Spinal cord (tissue), 10 donors: ENCODE results near the gene CREB3. TPM values are rescaled to one million over a fixed set of nuclear protein-coding genes. Genes with fewer than 3 reads are reported as not detected.

ENCODE experiments used
- DNase-seq, 6 donors: peaks; one replicate each; pipeline versions ENCODE4 v3.0.0 to v3.0.0-alpha.2; 2013 to 2015; ENCODE audit warnings: low spot score in 6 of 6, low read depth in 4 of 6
- H3K27ac ChIP-seq: one replicate; pipeline ENCODE4 v1.5.1; 2013; ENCODE audit warnings: low read depth, low read length, control low read depth
- H3K27me3 ChIP-seq: one replicate; pipeline ENCODE4 v1.6.1; 2013; ENCODE audit warnings: low read length; ENCODE audit not compliant: control insufficient read depth, insufficient read depth
- H3K36me3 ChIP-seq: one replicate; pipeline ENCODE4 v1.6.1; 2013; ENCODE audit warnings: low read length; ENCODE audit not compliant: control insufficient read depth, insufficient read depth
- H3K4me1 ChIP-seq: one replicate; pipeline ENCODE4 v1.6.1; 2013; ENCODE audit warnings: low read length; ENCODE audit not compliant: control insufficient read depth, insufficient read depth
- H3K4me3 ChIP-seq: one replicate; pipeline ENCODE4 v1.5.1; 2013; ENCODE audit warnings: low read depth, low read length, control low read depth
- H3K9me3 ChIP-seq: one replicate; pipeline ENCODE4 v1.6.1; 2013; ENCODE audit warnings: low read length; ENCODE audit not compliant: control insufficient read depth, insufficient read depth
- WGBS: methylation state at CpG from one replicate; pipeline ENCODE4 v1.1.5; 2013; ENCODE audit warnings: missing lambda C conversion rate; ENCODE audit not compliant: insufficient coverage; 5-methylcytosine and 5-hydroxymethylcytosine counted together
- polyA plus RNA-seq, 2 donors: library from polyadenylated mRNA; unstranded; fragments of 120-200 nt; gene quantifications; one replicate each; pipeline ENCODE4 v1.2.1, GENCODE V29; 2013; ENCODE audit not compliant: insufficient read length in 2 of 2
- total RNA-seq, 2 donors: library from RNA; depleted of rRNA in 1 of 2; stranded (reverse); fragments of 120-200 nt in 1 of 2; fragments of >200 nt in 1 of 2; gene quantifications; one replicate each; pipeline versions ENCODE4 v1.2.3 to v1.2.4, GENCODE V29; 2013 to 2014
- donor health status: healthy.

Gene CREB3
- total and polyA plus RNA-seq, 4 donors: 29.6 to 53.6 (median 49.5) TPM

DNA sequence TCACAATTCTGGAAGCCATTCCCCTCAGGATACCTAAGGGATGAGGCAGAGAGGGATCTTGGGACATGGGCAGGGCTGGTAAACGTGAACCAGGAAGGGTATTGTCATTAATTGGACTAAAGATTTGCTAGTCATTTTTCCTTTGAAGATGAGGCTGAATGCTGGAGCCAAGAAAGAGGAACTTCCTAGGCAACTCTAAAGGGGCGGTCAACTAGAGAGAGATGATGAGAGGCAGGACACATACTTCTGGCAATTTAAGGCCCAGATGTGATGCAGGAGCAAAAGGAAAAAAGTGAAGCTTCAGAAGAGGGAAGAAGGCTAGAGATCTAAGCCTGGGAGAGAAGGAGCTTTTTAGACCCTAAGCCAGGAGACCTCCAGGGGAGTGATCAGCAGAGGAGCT, 11.0 kb downstream of the CREB3 start:
- no peak for DNase-seq
- H3K27me3 ChIP-seq: no peaks in the 10 kb centered on the region
- H3K4me3 ChIP-seq: no peak overlapping the region
- H3K4me1 ChIP-seq: peaks cover 16% of the 10 kb centered on the region
- H3K27ac ChIP-seq: no peak overlapping the region
- no peaks in the 10 kb centered on the region for H3K9me3 ChIP-seq
- WGBS: 90% methylated on average over 2 of the region's 2 CpGs
- H3K36me3 ChIP-seq: peaks cover 66% of the 10 kb centered on the region

- H3K4me1 ChIP-seq: peaks cover 16% of the 10 kb centered on the region
- no peak overlapping the region for H3K4me3 ChIP-seq
- DNase-seq: no peak
- 100% methylated on average over 2 of the region's 8 CpGs for WGBS
- H3K36me3 ChIP-seq: peaks cover 61% of the 10 kb centered on the region
- no peaks in the 10 kb centered on the region for H3K27me3 ChIP-seq
- H3K9me3 ChIP-seq: no peaks in the 10 kb centered on the region
- no peak overlapping the region for H3K27ac ChIP-seq
Measured at GRCh38 chr9:35743880-35744518, 11.5 kb downstream of the CREB3 start.

DNA sequence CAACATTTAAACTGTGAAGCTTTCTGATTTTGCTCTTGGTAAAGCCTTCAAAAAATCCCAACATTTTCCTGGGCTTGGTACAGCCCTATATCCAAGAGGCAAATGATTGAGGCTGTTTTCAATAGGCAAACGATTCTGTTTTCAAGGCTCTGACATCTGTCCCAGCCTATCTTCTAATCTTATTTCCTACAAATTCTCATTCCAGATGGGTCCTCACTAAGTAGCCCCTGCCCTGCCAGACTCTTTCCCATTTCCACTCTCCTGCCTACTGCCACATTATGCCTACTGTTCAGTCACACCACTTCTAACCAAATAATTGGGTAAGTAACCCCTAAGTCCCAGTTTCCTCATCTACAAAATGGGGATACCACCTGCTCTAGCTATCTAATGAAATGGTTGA, 13.1 kb downstream of the CREB3 start:
- Histone ChIP-seq H3K27ac (no peak overlapping the region), H3K4me3 (no peak overlapping the region), H3K27me3 (no peaks in the 10 kb centered on the region), H3K36me3 (peaks cover 45% of the 10 kb centered on the region), H3K9me3 (no peaks in the 10 kb centered on the region), H3K4me1 (peaks cover 30% of the 10 kb centered on the region)
- no peak for DNase-seq
- WGBS: 79% methylated on average over 1 of the region's 1 CpG

GRCh38 chr9:35746583-35746982, 14.1 kb downstream of the CREB3 start:
- 64% methylated on average over 1 of the region's 3 CpGs for WGBS
- Histone ChIP-seq H3K27me3 (no peaks in the 10 kb centered on the region), H3K27ac (no peak overlapping the region), H3K9me3 (no peaks in the 10 kb centered on the region), H3K4me3 (peak overlapping the region; percentile 81), H3K36me3 (peaks cover 45% of the 10 kb centered on the region), H3K4me1 (peaks cover 31% of the 10 kb centered on the region)
- no peak for DNase-seq

- Histone ChIP-seq H3K4me1 (peaks cover 31% of the 10 kb centered on the region), H3K36me3 (peaks cover 51% of the 10 kb centered on the region), H3K4me3 (peak overlapping the region; percentile 81), H3K27me3 (no peaks in the 10 kb centered on the region), H3K27ac (peak overlapping the region; percentile 50), H3K9me3 (no peaks in the 10 kb centered on the region)
- WGBS: 0% methylated on average over 24 of the region's 24 CpGs
- no peak for DNase-seq
Measured at GRCh38 chr9:35748242-35748857, 15.9 kb downstream of the CREB3 start.

GRCh38 chr9:35748858-35749514, 16.5 kb downstream of the CREB3 start, which contains the start of the genes GBA2 and RGP1:
GBA2 (minus strand) TSS chr9:35749228; CDS start chr9:35748704, 524 bp downstream.
RGP1 (plus strand) TSS chr9:35749287; CDS start chr9:35749756, 469 bp downstream.
- Histone ChIP-seq H3K9me3 (no peaks in the 10 kb centered on the region), H3K27ac (peak within 1 kb of the TSS; percentile 60), H3K36me3 (peaks cover 51% of the 10 kb centered on the region), H3K4me3 (peak within 1 kb of the TSS; percentile 83), H3K27me3 (no peaks in the 10 kb centered on the region), H3K4me1 (peaks cover 31% of the 10 kb centered on the region)
- 0% methylated on average over 69 of the region's 69 CpGs for WGBS
- peak in 2 of 6 donors; percentile 87 to 89 for DNase-seq

- peaks cover 51% of the 10 kb centered on the region for H3K36me3 ChIP-seq
- WGBS: 0% methylated on average over 11 of the region's 19 CpGs
- peak overlapping the region; percentile 60 for H3K27ac ChIP-seq
- peaks cover 31% of the 10 kb centered on the region for H3K4me1 ChIP-seq
- H3K27me3 ChIP-seq: no peaks in the 10 kb centered on the region
- H3K9me3 ChIP-seq: no peaks in the 10 kb centered on the region
- peak in 2 of 6 donors; percentile 35 to 55 for DNase-seq
- H3K4me3 ChIP-seq: peak overlapping the region; percentile 83
Measured at GRCh38 chr9:35749515-35750255, 17.2 kb downstream of the CREB3 start.

- no peak for DNase-seq
- 54% methylated on average over 3 of the region's 4 CpGs for WGBS
- no peaks in the 10 kb centered on the region for H3K9me3 ChIP-seq
- H3K27me3 ChIP-seq: no peaks in the 10 kb centered on the region
- H3K27ac ChIP-seq: peak overlapping the region; percentile 60
- H3K4me3 ChIP-seq: peak overlapping the region; percentile 83
- peaks cover 46% of the 10 kb centered on the region for H3K36me3 ChIP-seq
- peaks cover 27% of the 10 kb centered on the region for H3K4me1 ChIP-seq
Measured at GRCh38 chr9:35750256-35750531, 17.7 kb downstream of the CREB3 start.

DNA sequence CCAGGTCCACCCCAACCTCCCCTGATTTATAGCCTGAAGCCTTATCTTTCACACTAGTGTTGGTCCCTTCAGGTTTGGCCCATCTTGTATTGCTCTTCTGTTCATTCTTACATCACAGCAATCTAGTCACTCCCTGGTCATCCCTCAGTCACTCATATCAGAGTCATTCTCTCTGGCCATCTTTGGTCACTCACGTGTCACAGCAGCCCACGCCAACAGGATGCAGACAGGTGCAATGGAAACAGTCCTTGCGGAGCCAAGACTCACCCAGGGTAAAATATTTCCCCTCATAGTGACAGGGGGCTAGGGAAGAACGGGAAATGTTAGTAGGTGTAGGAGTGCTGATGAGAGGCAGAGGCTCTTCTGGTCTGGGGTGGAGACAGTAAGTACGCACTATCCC, 21.0 kb downstream of the CREB3 start:
- Histone ChIP-seq H3K27me3 (no peaks in the 10 kb centered on the region), H3K9me3 (no peaks in the 10 kb centered on the region), H3K36me3 (peaks cover 47% of the 10 kb centered on the region), H3K27ac (no peak overlapping the region), H3K4me3 (no peak overlapping the region), H3K4me1 (peaks cover 26% of the 10 kb centered on the region)
- WGBS: 87% methylated on average over 2 of the region's 5 CpGs
- no peak for DNase-seq
